Aorta (tissue), 5 donors: ENCODE measurements around the gene NAPB. TPM values are rescaled to one million over a fixed set of nuclear protein-coding genes. Genes with fewer than 3 reads are reported as not detected.
A peak's percentile ranks its signal among the peaks of the same experiment; 100 is the strongest.
"Not testable (repeated sequence)": the region's sequence is repeated elsewhere in the genome, so short reads cannot be mapped to it uniquely, and the experiment has no call there.

Source experiments
- ATAC-seq: fragments of 200-7000 bp; cut with Tn5 transposase; one replicate; pipeline ENCODE4 v1.9.1; 2022; ENCODE audit warnings: moderate library complexity; ENCODE audit not compliant: low FRiP score
- DNase-seq, 2 donors: peaks; one replicate each; pipeline ENCODE4 v3.0.0-alpha.2; 2020
- H3K27ac ChIP-seq, 2 donors: one replicate each; pipeline ENCODE4 v1.5.1; 2013; ENCODE audit warnings: low read length in 2 of 2, mild to moderate bottlenecking in 2 of 2, moderate library complexity in 2 of 2, control low read depth in 1 of 2, inconsistent platforms in 1 of 2, low read depth in 1 of 2
- H3K27me3 ChIP-seq, 2 donors: one replicate each; pipeline ENCODE4 v1.6.1; 2013; ENCODE audit warnings: control low read depth in 1 of 2, low read length in 1 of 2, mild to moderate bottlenecking in 1 of 2, moderate library complexity in 1 of 2; ENCODE audit not compliant: insufficient read depth in 2 of 2, control insufficient read depth in 1 of 2
- H3K36me3 ChIP-seq, 2 donors: one replicate each; pipeline ENCODE4 v1.6.1; 2013; ENCODE audit warnings: control low read depth in 1 of 2, low read length in 1 of 2, mild to moderate bottlenecking in 1 of 2; ENCODE audit not compliant: insufficient read depth in 2 of 2, control insufficient read depth in 1 of 2
- H3K4me1 ChIP-seq, 2 donors: one replicate each; pipeline ENCODE4 v1.6.1; 2013; ENCODE audit warnings: low read length in 2 of 2, control low read depth in 1 of 2, mild to moderate bottlenecking in 1 of 2, moderate library complexity in 1 of 2; ENCODE audit not compliant: insufficient read depth in 2 of 2, control insufficient read depth in 1 of 2
- H3K4me3 ChIP-seq, 2 donors: one replicate each; pipeline ENCODE4 v1.5.1; 2013; ENCODE audit warnings: low read length in 2 of 2, control low read depth in 1 of 2, mild to moderate bottlenecking in 1 of 2
- H3K9me3 ChIP-seq: one replicate; pipeline ENCODE4 v1.6.1; 2013; ENCODE audit warnings: mild to moderate bottlenecking, low read length; ENCODE audit not compliant: control insufficient read depth
- WGBS, 2 donors: extraction: QIAGEN DNeasy Blood & Tissue Kit; methylation state at CpG; one replicate each; pipeline ENCODE4 v1.1.7; 2013; 5-methylcytosine and 5-hydroxymethylcytosine counted together
- intact Hi-C, 2 donors: fragments of 100-400 bp; cut with DNase I; formaldehyde crosslinking; loops; one replicate each; pipeline versions ENCODE4 v1.14.2 to v1.15.0; 2022
- polyA plus RNA-seq, 2 donors: library from polyadenylated mRNA; stranded (reverse); fragments of 200-250 nt; gene quantifications; one replicate each; pipeline ENCODE4 v1.2.3, GENCODE V29; 2013
- total RNA-seq, 2 donors: library from RNA; stranded (reverse); fragmentation: NEBNext Ultra II Directional; extraction: Animal tissue kit (Norgen Biotek cat#: 25700); gene quantifications; one replicate each; pipeline ENCODE4 v1.2.1, GENCODE V29; 2021
- donor health status: healthy with polysubstance abuse.
- donor health status: Bipolar disorder and iron deficiency.
- donor health status: DM: no; HTN: no; CAD: no.
- donor health status: DM: no; HTN: no; CAD: no.
- donor health status: DM: yes; HTN: yes; CAD: no.

The NAPB gene
- total and polyA plus RNA-seq, 4 donors, result 6.6 to 15.2 (median 10.2) TPM

- no peaks in the 10 kb centered on the region for H3K27me3 ChIP-seq
- H3K9me3 ChIP-seq, result no peaks in the 10 kb centered on the region
- ATAC-seq, result no peak
- no peak for DNase-seq
- no peak overlapping the region for H3K4me3 ChIP-seq
- intact Hi-C loops, result loop anchor here in 1 of 2 donors (10.0 kb wide), 1 partner anchor 201 kb away; no protein-coding TSS in a partner anchor
- H3K36me3 ChIP-seq, result peaks cover 2 to 3% of the 10 kb centered on the region in 2 donors
- no peak overlapping the region for H3K27ac ChIP-seq
- no peaks in the 10 kb centered on the region for H3K4me1 ChIP-seq
- 68 to 72% methylated on average over 27 of the region's 27 CpGs for WGBS, 2 donors
These were observed 65.1 kb downstream of the NAPB start for GRCh38 chr20:23356203-23356602.

DNA sequence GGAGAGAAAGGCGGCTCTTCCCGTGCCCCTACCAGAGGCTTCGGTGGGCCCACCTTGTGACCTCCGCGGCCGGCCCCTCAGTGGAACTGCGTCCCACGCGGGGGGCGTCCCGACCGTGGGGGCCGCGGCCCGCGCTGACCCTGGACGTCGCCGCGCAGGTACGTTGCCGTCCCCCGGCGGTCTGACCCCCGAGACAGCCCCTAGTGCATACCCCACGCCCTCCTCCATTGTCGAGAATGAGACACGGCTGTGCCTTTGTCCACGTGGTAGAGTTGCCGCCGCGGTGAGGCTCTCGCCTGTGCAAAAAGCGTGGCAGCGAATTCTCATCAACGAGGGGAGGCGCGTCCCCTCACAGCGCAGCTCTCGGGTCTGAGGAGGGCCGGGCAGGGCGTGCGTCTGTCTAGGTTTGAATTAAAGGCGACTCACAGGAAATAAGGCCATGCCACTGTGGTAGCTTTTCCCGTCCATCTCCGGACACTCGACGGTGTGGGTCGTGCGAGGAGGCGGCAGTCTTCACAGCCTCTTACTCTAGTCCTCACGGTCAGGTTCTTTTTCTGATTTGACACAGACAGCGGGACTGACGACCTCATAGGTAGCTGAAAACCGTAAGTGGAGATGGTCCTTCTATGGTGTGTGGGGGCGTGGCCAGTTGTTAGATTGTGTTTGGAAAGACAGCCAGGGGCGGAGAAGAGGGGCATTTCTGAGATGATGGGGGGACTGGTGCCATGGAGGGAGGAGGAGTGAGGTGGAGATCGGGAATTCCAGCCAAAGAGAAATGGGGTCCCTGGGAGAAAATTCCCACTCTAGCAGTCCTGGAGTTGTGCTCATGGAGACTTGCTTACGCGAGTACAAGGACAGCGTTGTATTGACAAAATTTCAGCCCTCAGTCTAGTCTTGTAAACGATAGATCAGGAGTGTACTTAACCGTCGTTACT is 70.1 kb downstream of the NAPB start:
- peaks cover 2 to 3% of the 10 kb centered on the region in 2 donors for H3K36me3 ChIP-seq
- H3K4me1 ChIP-seq, result no peaks in the 10 kb centered on the region
- H3K9me3 ChIP-seq, result no peaks in the 10 kb centered on the region
- DNase-seq (peak; percentile 73 to 82), ATAC-seq (peak; percentile 53)
- H3K4me3 ChIP-seq, result peak overlapping the region; percentile 66 to 73
- 2% methylated on average over 55 to 64 of the region's 64 CpGs for WGBS, 2 donors
- intact Hi-C loops, result loop anchor here (5.0 to 10.0 kb wide), 2 partner anchors 196 to 299 kb away; no protein-coding TSS in a partner anchor
- H3K27me3 ChIP-seq, result no peaks in the 10 kb centered on the region
- peak overlapping the region; percentile 16 to 87 for H3K27ac ChIP-seq

DNA sequence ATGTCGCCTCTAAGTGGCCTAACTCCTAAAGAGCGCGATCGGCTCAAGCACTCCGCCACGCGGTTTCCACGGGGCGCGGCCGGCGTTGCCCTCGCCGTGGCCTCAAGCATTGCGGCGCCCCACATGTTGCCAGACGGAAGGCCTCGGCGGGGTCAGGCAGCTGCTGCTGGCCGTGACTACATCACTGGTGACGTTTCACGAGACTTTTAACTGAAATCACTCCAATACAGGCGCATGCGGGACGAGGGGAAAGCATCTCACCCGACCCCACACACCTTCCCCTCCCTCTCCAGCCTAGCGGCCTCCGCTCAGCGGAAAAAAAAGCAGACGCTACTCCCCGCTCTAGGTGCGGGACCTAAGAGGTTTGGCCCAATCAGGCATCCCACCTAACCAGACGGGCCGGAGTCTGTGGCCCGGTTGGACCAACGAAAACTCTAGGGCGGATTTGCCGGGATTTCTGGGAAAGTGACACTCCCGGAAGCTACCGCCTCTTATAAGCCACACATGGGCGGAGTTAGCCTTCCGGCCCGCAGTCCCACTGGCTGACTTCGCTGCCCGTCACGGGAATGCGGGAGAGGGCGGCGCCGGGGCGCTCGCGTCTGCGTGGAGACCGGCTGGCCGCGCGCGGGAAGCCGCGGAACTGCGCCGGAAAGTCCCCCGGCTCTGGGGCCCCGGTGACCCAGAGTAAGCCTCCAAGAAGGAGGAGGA is 70.9 kb downstream of the NAPB start, which contains the start of gene NXT1:
Gene NXT1 (plus strand): TSS at position 596 of the 708 bp plus-strand sequence. CDS start 3,251 bp downstream, outside the sequence.
- peak within 1 kb of the TSS; percentile 66 to 73 for H3K4me3 ChIP-seq
- peak within 1 kb of the TSS; percentile 87 to 91 for H3K27ac ChIP-seq
- H3K4me1 ChIP-seq, result no peaks in the 10 kb centered on the region
- DNase-seq (peak; percentile 98), ATAC-seq (peak; percentile 96)
- no peaks in the 10 kb centered on the region for H3K27me3 ChIP-seq
- H3K9me3 ChIP-seq, result no peaks in the 10 kb centered on the region
- H3K36me3 ChIP-seq, result peaks cover 2 to 3% of the 10 kb centered on the region in 2 donors
- intact Hi-C loops, result loop anchor here (5.0 to 10.0 kb wide), 2 partner anchors 196 to 298 kb away; no protein-coding TSS in a partner anchor
- 0% methylated on average over 64 to 65 of the region's 65 CpGs for WGBS, 2 donors

GRCh38 chr20:23349338-23350195 is 71.7 kb downstream of the NAPB start:
- Histone ChIP-seq H3K4me1 (no peaks in the 10 kb centered on the region), H3K36me3 (peaks cover 2 to 3% of the 10 kb centered on the region in 2 donors), H3K27me3 (no peaks in the 10 kb centered on the region), H3K27ac (peak overlapping the region; percentile 86 to 91), H3K4me3 (peak overlapping the region; percentile 11 to 42), H3K9me3 (no peaks in the 10 kb centered on the region)
- intact Hi-C loops, result loop anchor here (5.0 to 10.0 kb wide), 5 partner anchors 77 to 1015 kb away; no protein-coding TSS in a partner anchor
- DNase-seq, result peak; percentile 91
- 4 to 5% methylated on average over 22 to 23 of the region's 23 CpGs for WGBS, 2 donors
- ATAC-seq, result peak; percentile 91

DNA sequence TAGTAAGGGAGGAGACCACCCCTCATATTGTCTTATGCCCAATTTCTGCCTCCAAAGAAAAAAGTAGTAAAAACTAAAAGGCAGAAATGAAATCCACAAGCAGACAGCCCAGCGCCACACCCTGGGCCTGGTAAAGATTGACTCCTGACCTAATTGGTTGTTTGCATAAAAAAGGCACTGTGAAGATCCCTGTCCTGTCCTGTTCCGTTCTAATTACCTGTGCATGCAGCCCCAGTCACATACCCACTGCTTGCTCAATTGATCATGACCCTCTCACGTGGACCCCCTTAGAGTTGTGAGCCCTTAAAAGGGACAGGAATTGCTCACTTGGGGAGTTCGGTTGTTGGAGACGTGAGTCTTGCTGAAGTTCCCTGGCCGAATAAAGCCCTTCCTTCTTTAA is 72.8 kb downstream of the NAPB start:
- DNase-seq, H3K4me1 ChIP-seq, H3K4me3 ChIP-seq, H3K36me3 ChIP-seq, ATAC-seq, H3K9me3 ChIP-seq, H3K27me3 ChIP-seq: not testable (repeated sequence)
- H3K27ac ChIP-seq, result peak overlapping the region; percentile 8 to 64
- 91 to 92% methylated on average over 6 of the region's 6 CpGs for WGBS, 2 donors
- intact Hi-C loops, result loop anchor here (5.0 to 10.0 kb wide), 3 partner anchors 76 to 1014 kb away; no protein-coding TSS in a partner anchor

DNA sequence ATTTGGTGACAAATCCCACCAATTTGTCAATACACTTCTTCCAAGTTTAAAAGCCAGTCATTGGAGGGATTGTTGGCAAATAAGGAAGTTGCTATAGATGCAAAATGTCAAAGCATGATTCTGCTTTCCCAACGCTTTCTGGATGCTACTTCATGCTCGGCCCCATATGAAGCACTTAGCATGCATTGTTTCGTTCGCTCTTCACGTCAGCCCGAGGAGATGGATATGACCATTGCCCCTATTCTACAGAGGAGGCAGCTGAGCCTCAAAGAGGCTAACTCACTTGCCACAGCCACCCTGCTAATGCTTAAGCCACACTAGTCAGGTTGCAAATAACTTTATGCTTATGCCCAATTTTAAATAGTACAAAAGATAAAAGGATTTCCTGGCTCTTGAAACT is 73.5 kb downstream of the NAPB start:
- intact Hi-C loops, result loop anchor here (5.0 to 10.0 kb wide), 3 partner anchors 75 to 1013 kb away; no protein-coding TSS in a partner anchor
- Histone ChIP-seq H3K27me3 (no peaks in the 10 kb centered on the region), H3K27ac (no peak overlapping the region), H3K4me3 (no peak overlapping the region), H3K4me1 (no peaks in the 10 kb centered on the region), H3K36me3 (no peaks in the 10 kb centered on the region), H3K9me3 (no peaks in the 10 kb centered on the region)
- no peak for ATAC-seq
- DNase-seq, result no peak
- 95 to 97% methylated on average over 6 of the region's 6 CpGs for WGBS, 2 donors

DNA sequence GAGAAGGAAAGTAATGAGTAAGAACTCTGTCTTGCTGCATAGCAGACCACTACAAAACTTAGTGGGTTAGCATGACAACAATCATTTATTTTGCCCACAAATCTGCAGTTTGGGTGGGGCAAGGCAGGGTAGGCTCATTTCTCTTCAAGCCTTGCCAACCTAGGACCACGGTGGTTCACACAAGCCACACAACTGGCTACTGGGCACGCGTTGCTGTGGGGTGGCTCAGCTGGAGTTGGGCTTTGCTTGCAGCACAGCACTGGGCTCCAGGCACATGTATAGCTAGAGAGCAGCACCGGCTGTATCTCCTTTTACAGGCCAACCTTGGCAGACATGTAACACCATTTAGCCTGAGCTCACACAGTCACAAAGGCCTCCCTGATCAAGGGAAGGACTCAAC is 75.3 kb downstream of the NAPB start:
- no peak overlapping the region for H3K27ac ChIP-seq
- WGBS, 2 donors, result 90% methylated on average over 4 of the region's 4 CpGs
- no peaks in the 10 kb centered on the region for H3K9me3 ChIP-seq
- no peaks in the 10 kb centered on the region for H3K36me3 ChIP-seq
- H3K27me3 ChIP-seq, result no peaks in the 10 kb centered on the region
- ATAC-seq (no peak), DNase-seq (no peak)
- H3K4me1 ChIP-seq, result no peaks in the 10 kb centered on the region
- intact Hi-C loops, result loop anchor here (1.0 to 10.0 kb wide), 4 partner anchors 74 to 1011 kb away; no protein-coding TSS in a partner anchor
- H3K4me3 ChIP-seq, result no peak overlapping the region
